HK-2 (cell line): ENCODE measurements around the gene TMEM115.

Source experiments
- DNase-seq: peaks from one replicate; pipeline ENCODE4 v3.0.0-alpha.2; 2018; ENCODE audit not compliant: unreplicated experiment

Gene TMEM115

DNA sequence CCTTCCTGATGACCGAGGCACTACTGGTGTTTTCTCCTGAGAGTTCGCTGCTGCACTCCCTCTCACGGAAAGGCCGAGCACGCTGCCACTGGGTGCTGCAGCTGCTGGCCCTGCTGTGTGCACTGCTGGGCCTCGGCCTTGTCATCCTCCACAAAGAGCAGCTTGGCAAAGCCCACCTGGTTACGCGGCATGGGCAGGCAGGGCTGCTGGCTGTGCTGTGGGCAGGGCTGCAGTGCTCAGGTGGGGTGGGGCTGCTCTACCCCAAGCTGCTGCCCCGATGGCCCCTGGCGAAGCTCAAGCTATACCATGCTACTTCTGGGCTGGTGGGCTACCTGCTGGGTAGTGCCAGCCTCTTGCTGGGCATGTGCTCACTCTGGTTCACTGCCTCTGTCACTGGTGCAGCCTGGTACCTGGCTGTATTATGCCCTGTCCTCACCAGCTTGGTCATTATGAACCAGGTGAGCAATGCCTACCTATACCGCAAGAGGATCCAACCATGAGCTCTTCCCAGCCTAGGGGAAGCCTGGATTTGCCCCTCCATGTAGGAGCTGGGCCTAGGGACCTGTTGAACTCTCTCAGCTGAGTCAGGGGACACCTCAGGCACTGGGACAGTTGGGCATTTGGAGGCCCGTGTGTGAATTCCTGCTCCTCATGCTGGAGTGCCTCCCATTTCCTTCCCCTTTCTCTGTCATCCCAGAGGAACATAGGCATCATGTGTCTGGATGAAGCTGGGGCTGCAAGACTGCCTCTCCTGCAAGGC, 5.9 kb downstream of the TMEM115 start:
- no peak for DNase-seq

DNA sequence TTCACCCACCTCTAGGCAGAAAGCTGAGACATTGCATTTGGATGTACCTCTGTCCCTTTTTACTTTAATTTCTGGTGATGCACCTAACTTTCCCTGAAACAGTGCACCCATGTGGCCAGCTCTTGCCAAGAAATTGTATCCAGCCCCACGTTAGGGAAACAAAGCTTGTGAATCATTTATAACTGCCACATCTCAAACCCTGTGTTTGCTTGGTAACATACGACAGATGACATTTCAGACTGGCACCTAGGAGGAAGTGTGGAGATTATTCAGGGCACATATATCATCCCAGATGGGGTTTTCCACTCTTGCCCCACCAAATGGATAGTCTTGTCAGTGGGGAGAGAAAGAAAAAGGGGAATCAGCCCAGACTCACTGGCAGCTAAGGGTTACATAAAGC, 6.5 kb downstream of the TMEM115 start:
- no peak for DNase-seq

DNA sequence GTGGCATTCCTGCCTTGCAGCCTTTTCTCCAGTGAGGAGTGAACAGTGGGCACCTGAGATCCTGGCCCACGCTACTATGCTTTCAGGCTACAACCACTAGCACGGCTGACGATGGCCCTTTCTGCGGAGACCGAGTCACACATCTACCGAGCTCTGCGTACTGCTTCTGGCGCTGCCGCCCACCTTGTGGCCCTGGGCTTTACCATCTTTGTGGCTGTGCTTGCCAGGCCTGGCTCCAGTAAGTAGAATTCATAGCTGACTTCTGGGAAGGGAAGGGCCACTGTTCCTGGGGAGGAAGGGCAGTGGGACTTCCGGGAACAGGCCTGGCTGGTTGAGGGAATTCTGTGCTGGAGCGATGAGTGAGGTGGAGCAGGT, 8.0 kb downstream of the TMEM115 start:
- DNase-seq = no peak

DNA sequence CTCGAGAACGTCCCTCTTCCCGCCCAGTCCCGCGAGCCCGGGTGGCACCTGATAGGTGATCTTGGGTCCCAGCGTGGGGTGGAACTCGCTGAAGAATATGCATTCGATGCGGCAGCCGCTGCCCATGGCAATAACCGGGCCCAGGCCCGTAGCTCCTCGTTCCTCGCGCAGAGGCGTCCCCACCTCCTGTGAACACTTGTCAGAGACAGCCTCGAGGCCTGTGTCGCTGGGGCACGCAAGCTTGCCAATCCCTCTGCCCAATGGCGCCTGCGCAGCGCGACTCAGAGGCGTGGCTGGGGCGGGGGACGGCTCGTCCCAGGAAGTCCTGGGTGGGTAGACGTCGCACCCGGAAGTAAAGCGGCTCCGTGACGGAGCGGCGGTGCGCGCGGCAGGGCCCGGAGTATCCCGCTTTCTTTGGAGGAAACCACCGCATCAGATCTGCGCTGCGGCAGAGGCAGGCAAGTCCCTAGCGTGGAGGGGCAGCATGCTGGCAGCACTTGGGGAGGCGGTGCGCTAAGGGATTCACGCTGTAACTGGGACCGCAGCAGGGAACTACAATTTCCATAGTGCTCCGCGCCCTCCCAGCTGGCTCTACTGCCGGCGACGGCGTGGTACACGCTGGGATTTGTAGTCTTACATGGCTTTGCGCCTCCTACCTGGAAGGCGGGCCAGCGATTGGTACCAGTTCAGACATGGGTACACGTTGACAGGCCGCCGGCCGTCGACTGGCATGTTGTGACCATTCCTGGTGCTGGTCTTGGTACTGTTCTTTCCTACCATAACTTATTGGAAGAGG, 8.6 kb downstream of the TMEM115 start, which contains the start of the genes CYB561D2 and NPRL2:
CYB561D2 (plus strand) TSS at position 336 of the 796 bp plus-strand sequence. CDS start 572 bp downstream, outside the sequence.
NPRL2 (minus strand) TSS at position 249 of the 796 bp plus-strand sequence; CDS start at position 126, 123 bp downstream.
- peak; percentile 92 for DNase-seq

DNA sequence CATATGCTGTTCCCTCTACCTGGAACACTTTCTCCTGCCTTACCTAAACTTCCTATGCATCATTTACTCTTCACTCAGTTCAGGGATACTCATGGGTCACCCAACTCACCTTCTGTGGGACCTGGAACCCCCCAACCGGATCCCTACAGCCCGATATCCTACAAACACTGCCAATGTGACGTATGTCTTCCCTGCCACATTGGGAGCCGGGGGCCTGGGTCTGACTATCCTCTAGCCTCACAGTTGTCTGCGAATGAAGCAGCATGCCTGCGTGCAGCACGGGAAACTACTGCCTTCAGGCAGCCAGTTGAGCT, 9.2 kb downstream of the TMEM115 start:
- DNase-seq = no peak

DNA sequence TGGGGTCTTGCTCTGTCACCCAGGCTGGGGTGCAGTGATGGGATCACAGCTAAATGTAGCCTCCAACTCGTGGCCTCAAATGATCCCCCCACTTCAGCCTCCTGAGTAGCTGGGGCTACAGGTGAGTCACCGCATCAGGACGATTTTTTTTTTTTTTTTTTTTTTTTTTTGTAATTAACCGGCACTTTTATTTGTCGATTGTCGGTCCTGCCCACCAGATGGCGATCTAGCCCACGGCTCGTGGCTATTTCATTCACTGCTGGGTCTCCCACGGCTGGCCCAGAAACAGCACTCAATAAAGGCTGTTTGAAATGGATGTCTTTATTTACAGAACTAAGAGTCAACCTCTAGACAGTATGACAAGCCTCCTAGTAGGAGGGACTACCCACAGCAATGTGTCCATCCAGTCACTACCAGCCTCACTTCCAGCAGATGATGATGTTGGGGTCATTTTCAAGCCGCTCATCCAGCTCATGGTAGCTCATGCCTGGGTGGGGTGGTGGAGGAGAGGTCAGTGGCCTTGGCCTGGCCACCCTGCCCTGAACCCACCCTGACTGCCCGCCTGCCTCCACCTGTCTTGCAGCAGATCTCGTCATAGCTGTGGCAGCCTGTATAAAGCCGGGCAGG, 12.0 kb downstream of the TMEM115 start:
- DNase-seq = peak; percentile 64

DNA sequence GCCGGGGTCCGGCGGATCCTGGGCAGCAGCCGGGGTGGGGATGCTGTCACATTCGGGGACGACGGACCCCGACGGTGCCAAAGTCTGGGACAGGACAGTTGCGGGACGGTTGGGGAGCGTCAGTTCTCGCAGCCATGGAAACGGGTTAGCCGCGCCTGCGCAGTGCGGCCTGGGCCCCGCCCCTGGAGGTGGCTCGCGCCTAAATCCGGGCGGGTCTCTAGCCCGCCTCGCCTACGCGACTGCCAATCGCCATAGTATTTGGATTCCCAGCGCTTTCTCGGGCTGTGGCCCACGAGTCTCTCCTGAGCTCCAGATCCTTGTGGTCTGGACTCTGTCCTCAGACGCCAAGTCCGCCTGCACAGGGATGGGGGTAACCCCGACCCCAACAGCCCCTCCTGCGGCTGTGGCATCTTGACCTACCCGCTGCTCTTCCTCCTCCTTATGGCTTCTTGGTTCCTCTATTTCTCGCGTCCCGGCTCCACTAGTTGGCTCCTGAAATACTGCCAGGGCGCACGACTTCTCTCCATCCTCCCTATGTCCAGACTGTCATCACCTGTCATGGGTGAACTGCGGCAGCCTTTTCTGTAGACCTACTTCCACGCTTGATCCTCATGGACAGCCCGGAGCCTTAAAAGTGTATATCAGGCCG, 13.6 kb downstream of the TMEM115 start, which contains the start of gene ZMYND10:
ZMYND10 (minus strand) TSS at position 147 of the 649 bp plus-strand sequence. CDS start 153 bp downstream, outside the sequence.
- no peak for DNase-seq

DNA sequence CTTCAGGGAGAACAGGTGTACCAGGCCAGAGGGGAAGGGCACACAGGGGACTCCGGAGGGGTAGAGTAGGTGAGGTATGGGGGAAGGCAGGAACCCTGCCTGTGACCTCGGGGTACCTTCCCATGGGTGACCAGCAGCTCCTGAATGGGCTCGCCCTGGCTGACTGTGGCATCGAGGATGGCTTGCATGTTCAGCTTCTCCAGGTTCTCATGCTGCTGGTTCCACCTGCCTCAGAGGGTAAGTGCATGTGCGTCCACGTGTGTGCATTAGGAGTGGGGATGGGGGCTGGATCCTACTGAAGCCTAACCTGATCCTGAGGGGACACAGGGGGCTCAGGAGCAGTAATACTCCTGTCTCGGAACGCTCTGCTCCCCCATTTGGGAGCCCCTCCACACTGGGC, 14.3 kb downstream of the TMEM115 start:
- DNase-seq = no peak

DNA sequence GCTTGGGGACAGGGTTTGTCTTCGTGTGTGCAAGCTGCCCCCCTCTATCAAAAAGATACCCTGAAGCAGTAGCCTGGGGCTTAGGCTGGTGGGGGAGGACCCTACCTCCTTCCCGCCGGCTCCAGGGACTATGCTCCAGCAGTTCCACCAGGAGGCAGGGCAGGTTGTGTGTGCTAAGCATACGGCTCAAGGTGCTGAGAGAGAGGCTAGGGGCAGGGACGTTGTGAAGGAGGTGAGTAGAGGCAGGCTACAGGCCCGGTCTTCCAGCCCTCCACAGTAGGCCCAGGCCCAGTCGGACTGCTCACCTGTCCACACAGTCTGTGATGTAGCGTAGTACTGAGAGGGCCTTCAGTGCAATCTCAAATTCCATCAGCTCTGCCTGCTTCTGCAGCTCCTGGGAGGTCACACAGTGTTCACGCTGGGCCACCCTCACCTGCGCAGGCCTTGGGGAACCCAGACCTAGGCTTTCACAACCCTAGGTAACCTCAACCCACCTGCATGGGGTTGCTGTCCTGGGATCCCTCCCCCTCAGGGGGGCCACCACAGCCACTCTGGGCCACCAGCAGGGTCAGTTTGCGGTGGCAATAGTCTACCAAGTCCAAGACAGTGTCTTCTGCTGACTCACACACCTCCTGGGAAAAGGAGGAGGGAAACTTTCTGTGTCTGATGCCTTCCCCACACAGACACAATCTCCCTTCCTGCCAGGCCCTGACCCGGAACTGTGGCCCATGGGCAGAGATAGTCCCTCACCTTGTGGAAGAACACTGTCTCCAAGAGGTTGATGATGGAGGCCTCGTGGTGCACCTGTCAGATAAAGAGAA, 16.3 kb downstream of the TMEM115 start:
- DNase-seq = no peak

DNA sequence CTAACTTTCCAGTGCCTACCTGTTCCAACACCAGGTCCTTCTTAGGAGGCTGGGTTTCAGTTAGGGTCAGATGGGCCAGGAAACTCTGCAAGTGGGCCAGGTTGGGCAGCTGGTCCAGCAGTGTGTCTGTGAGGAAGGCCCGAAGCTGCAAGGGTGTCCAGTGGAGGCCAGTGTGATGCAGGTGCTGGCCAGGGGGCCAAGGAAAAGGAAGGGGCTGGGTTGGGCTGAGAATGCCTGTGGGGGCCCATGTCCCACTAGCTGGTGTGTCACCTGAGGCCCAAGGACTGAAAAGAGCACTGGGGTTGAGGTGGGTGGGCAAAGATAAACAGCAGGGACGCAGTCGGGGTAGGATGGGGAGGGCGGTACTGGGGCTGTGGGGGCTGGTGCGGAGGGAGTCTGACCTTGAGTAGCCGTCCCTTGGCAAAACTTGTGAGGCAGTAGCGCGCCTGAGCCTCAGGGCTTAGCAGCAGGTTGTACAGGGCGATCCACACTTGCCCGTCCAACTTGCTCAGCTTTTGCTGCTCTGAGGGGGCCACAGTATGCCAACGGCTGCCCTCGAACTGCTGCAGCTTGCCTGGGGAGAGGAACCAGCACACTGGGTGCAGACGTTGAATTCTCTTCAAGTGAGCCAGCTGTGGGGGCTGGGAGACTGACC, 17.2 kb downstream of the TMEM115 start:
- no peak for DNase-seq

DNA sequence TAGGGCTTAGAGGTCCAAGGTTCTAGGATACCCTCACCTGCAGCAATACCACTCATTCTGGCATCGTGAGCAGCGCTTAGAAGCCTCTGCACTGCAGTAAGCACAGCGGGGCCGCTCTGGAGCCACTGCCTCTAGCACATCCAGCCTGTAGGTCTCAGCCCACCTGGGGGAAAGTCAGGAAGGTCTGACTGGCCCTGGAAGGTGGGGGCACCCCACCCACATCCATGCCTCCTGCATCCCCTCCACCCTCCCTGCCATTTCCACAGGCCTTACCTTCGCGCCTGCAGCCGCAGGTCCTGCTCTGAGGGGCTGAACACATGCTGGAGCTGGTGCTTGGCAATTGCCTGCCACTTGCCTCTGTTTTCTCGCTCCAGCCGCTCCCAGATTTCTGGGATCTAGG, 17.8 kb downstream of the TMEM115 start:
- DNase-seq = no peak

DNA sequence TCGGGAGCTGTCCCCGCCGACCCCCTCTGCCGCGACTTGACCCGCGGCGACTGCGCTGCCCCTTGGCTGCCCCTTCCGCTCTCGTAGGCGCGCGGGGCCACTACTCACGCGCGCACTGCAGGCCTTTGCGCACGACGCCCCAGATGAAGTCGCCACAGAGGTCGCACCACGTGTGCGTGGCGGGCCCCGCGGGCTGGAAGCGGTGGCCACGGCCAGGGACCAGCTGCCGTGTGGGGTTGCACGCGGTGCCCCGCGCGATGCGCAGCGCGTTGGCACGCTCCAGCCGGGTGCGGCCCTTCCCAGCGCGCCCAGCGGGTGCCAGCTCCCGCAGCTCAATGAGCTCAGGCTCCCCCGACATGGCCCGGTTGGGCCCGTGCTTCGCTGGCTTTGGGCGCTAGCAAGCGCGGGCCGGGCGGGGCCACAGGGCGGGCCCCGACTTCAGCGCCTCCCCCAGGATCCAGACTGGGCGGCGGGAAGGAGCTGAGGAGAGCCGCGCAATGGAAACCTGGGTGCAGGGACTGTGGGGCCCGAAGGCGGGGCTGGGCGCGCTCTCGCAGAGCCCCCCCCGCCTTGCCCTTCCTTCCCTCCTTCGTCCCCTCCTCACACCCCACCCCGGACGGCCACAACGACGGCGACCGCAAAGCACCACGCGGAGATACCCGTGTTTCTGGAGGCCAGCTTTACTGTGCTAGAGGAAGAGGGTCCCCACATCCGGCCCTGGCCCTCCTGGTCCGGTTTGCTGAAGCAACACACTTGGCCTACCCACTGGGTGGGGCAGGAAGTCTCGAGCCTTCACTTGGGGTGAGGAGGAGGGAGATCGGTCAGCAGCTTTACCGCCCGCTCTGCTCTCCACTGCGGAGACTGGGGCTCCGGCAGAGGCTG, 18.6 kb downstream of the TMEM115 start, which contains the start of gene RASSF1:
RASSF1 (minus strand) TSS at position 389 of the 882 bp plus-strand sequence; CDS start at position 358, 31 bp downstream.
- no peak for DNase-seq

DNA sequence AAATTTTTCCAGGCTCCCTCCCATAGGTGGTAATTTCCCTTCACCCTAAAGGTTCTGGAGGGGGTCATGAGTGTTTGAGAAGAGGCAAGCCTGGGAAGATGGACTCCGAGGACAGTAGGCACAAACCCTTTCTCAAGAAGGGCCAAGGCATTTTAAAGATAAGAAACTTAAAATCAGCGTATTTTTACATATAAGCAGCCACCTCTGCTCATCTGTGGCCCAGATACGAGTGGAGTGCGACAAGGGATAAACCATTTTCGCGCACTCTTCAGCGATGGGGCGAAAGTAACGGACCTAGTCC, 19.2 kb downstream of the TMEM115 start:
- no peak for DNase-seq

DNA sequence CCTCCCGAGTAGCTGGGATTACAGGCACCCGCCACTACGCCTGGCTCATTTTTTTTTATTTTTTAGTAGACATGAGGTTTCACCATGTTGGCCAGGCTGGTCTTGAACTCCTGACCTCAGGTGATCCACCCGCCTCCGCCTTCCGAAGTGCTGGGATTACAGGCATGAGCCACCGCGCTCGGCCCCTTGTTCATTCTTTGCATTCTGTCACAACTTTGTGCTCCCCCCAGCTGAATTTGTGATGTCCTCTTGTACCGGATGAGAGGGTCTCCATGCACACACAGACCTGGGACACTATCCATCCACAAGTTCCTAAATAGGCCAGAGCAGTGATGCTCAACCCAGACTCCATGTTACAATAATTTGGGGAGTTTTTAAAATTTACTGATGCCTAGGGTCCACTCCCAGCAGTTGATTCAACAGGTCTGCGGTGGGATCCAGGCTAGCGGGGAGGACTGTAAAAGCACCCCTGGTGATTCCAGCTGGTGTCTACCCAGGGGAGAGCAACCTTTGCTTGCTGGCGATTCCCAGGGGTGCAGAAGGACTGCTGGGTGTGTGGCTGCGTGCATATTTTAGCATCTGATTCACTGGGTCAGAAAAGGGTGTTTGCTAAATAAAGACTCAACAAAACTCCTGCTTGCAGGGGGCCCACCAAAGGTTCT, 19.7 kb downstream of the TMEM115 start:
- no peak for DNase-seq

DNA sequence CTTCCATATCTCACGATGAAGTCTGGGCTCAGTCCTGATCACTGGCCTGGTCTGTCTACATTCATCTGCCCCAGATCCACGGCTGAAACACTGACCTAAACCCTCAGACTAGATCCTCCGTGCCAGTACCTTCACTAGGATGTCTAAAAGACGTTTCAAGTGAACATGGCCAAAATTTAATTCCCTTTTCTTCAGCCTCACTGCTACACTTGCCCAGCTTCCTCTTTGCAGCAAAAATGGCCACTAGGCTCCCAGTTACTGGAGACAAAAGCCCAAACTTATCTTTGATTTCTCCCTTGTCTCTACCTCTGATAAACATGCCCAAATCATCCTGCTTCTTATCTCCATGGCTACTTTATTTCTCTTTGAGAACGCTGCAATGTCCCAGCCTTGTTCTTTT, 20.4 kb downstream of the TMEM115 start:
- no peak for DNase-seq

DNA sequence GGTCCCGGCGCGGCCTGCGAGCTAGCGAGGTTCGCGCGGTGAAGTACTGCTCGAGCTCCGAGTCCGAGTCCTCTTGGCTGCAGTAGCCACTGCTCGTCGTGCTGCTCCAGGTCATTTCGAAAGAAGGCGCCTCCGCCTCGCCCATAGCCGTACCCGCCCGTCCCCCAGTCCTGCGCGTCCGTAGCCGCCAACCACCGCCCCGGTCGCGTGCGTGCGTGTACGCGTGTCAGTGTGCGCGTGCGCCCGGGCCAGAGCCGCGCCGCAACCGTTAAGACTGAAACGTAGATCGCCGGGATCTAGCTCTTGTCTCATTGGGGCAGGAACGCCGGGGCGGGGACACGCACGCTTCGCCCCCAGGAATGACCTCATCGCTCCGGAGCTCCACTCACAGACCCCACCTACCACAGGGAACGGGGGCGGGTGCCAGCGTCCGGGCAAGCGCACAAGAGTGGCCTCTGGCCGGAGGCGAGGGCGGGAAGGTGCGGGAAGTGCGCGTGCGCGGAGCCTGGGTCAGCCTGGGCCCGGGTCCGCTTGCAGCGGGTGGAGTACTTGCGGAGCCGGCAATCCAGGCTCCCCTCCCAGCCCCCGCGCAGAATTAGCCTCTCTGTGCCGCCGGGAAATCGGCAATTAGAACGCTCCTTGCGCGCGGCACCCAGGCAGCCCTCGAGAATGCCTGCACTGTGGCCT, 22.0 kb downstream of the TMEM115 start:
- DNase-seq = peak; percentile 96

DNA sequence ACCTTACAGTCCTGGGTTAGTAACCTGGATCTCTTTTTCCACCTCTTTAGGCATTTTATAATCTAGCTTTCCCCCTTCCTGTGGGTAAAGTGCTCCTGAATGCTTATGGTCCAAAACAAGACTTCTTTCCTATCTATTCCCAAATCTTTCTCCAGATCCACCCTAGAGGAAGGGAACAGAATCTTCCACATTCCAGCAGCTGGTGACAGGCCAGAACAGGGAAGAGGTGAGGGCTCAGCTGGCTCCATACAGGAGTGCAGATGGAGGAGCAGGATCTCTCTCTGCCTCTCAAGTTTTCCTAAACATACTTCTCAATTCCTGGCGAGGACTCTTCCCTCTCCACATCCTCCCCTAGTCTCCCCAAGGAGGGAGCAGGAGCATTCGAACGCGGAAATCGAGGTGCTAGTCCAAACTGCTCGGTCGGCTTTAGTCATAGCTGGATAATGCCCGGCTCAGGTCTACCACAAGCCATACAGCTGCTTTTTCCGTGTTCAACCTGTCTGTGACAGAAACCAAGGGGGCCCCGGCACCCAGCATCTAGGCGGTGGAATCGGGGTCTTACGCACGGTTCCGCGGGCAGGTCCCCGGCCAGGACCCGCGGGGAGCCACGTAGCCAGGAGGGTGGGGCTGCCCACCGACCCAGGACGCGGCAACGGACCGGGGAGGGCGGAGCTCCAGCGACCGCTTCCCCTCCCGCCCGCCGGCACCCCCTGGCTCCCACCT, 22.7 kb downstream of the TMEM115 start:
- DNase-seq = no peak
